ENCODE measurements around the gene PCSK7. TPM values are rescaled to one million over a fixed set of nuclear protein-coding genes. Genes with fewer than 3 reads are reported as not detected.

The PCSK7 gene
- total RNA-seq, 1 donor from 2014 or later, result 66.0 TPM

DNA sequence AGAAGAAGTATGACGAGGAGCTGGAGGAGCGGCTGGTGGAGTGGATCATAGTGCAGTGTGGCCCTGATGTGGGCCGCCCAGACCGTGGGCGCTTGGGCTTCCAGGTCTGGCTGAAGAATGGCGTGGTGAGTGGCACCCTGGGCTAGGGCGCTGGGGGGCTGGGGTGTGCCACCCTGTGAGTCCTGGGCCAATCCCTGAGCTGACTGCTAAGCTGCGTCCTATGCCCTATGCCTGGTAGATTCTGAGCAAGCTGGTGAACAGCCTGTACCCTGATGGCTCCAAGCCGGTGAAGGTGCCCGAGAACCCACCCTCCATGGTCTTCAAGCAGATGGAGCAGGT, 28.8 kb downstream of the PCSK7 start:
- no peak for DNase-seq (ENCODE audit: low spot score in 2 of 2, unreplicated experiment in 2 of 2)
- TF ChIP-seq, protein P1, sequence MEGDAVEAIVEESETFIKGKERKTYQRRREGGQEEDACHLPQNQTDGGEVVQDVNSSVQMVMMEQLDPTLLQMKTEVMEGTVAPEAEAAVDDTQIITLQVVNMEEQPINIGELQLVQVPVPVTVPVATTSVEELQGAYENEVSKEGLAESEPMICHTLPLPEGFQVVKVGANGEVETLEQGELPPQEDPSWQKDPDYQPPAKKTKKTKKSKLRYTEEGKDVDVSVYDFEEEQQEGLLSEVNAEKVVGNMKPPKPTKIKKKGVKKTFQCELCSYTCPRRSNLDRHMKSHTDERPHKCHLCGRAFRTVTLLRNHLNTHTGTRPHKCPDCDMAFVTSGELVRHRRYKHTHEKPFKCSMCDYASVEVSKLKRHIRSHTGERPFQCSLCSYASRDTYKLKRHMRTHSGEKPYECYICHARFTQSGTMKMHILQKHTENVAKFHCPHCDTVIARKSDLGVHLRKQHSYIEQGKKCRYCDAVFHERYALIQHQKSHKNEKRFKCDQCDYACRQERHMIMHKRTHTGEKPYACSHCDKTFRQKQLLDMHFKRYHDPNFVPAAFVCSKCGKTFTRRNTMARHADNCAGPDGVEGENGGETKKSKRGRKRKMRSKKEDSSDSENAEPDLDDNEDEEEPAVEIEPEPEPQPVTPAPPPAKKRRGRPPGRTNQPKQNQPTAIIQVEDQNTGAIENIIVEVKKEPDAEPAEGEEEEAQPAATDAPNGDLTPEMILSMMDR (IDR thresholded peaks at IDR 0.05; ENCODE audit: unreplicated experiment), result no peak
- Mint-ChIP-seq H3K36me3 (peaks cover 11% of the 10 kb centered on the region), H3K4me3 (no peak overlapping the region), H3K27me3 (ENCODE audit: low read depth) (no peaks in the 10 kb centered on the region), H3K27ac (no peak overlapping the region), H3K4me1 (peaks cover 24% of the 10 kb centered on the region), H3K9me3 (no peaks in the 10 kb centered on the region)

DNA sequence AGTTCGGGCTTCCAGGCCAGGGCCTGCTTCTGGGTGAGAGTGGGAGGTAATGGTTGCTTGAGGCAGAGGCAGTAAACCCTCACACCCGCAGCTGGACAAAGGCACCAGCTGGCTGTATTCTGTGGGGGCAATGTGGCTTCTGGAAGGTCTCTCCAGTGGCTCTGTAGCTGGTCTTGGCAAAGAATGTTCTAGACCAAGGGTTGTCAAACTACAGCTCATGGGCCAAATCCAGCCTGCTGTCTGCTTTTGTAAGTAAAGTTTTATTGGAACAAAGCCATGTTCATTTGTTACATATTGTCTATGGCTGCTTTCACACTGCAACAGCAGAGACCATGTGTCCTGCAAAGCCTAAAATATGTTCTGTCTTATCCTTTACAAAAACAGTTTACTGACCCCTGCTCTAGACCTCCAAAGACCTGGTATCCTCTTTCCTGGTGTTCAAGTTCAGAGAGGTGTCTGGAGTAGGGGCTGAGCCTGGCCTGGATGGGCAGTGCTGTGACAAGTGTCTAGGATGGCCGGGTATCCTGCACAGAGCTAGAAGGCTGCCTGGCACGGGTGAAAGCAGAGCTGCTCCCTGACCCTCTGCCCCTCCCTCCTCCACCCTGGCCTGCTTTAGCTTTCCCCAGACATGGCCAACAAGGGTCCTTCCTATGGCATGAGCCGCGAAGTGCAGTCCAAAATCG, 29.3 kb downstream of the PCSK7 start:
- Mint-ChIP-seq H3K4me3 (no peak overlapping the region), H3K36me3 (peaks cover 11% of the 10 kb centered on the region), H3K27ac (no peak overlapping the region), H3K4me1 (peaks cover 29% of the 10 kb centered on the region), H3K9me3 (no peaks in the 10 kb centered on the region), H3K27me3 (ENCODE audit: low read depth) (no peaks in the 10 kb centered on the region)
- TF ChIP-seq, protein P1 (IDR thresholded peaks at IDR 0.05; ENCODE audit: unreplicated experiment), result no peak
- no peak for DNase-seq (ENCODE audit: low spot score in 2 of 2, unreplicated experiment in 2 of 2)

DNA sequence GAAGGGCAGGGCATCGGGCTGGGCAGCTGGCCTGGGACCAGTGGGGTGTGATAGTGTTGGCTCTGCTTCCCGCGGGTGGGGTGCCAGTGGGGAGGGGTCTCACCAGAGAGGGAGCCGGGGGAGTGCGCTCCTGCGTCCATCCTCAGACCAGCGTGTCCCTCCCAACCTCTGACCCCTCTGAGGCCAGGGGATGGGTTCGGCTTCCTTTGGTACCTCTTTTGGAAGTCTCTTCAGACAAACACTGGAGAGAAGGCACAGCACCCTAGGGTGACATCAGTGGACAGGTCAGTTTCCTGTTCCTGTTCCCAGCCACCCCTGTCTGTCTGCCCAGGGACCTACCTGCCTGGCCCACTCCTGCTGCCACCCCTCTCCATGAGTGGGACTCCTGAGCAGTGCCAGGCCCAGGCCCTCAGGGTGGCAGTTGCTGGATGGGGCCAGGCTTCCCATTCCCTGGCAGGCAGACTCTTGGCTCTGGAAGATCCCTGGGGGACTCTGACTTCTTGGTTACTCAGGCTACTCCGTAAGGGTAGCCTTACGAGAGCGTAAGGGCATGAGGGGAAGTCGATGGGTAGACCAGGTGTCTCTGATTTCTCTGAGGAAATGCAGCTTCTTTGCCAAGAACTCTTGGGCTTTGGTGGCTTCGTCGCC, 30.1 kb downstream of the PCSK7 start:
- TF ChIP-seq, protein P1 (IDR thresholded peaks at IDR 0.05; ENCODE audit: unreplicated experiment), result no peak
- Mint-ChIP-seq H3K27me3 (ENCODE audit: low read depth) (no peaks in the 10 kb centered on the region), H3K36me3 (peaks cover 11% of the 10 kb centered on the region), H3K9me3 (no peaks in the 10 kb centered on the region), H3K4me3 (no peak overlapping the region), H3K27ac (no peak overlapping the region), H3K4me1 (peaks cover 33% of the 10 kb centered on the region)
- no peak for DNase-seq (ENCODE audit: low spot score in 2 of 2, unreplicated experiment in 2 of 2)

DNA sequence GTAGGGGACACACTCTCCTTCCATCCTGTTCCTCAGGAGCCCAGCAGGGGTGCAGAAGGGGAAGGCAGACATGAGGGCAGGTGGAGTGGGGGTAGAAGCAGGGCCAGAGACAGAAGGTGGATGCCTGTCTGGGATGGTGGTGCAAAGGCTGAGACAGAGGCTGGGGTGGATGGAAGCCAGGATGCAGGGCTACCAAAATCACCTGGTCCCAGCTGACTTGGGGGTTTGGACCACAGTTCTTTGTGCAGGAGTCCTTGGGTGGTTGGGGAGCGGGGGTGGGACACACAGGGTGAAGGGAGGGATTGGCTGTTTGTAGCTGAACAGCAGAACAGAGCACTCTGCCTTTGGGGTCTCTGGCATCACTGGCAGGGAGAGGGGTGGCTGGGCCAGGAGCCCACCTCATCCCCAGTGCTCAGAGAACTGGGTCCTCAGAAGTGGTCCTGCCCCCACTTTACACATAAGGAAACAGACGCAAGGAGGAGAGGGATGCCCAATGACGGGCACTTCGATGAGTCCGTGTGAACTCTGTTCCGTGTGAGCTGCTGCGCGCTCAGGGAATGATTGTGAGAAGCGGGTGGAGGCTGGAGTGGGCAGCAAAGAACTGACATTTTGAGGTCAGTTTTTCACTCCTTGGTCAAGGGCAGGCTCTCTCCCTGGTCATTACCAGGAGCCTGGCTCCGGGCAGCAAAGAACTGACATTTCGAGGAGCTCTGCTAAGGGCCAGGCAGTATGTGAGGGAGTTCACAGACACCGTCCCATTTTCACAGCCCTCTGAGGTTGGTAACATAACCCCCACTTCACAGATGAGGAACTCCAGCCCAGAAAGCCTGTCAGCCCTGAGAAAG, 30.8 kb downstream of the PCSK7 start:
- H3K4me3 Mint-ChIP-seq, result peak overlapping the region; percentile 71

More for the DNA sequence above, 30.8 kb downstream of the PCSK7 start:
- Mint-ChIP-seq H3K27me3 (ENCODE audit: low read depth) (no peaks in the 10 kb centered on the region), H3K9me3 (no peaks in the 10 kb centered on the region), H3K4me1 (peaks cover 33% of the 10 kb centered on the region), H3K36me3 (peaks cover 9% of the 10 kb centered on the region), H3K27ac (peak overlapping the region; percentile 41)
- no peak for DNase-seq (ENCODE audit: low spot score in 2 of 2, unreplicated experiment in 2 of 2)
- TF ChIP-seq, protein P1 (IDR thresholded peaks at IDR 0.05; ENCODE audit: unreplicated experiment), result no peak
